Natural killer cell (primary cell): ENCODE data around the gene OBSCN. TPM values are rescaled to one million over a fixed set of nuclear protein-coding genes. Genes with fewer than 3 reads are reported as not detected.

Experiments
- ATAC-seq, 3 donors: fragments of 150-1000 bp in 2 of 3; fragments of 200-7000 bp in 1 of 3; cut with Tn5 transposase; 1 replicate in 1 of 3; 2 replicates in 2 of 3; pipeline ENCODE4 v1.10.0; 2021; ENCODE audit warnings: mild to moderate bottlenecking in 2 of 3, moderate library complexity in 2 of 3
- DNase-seq, 2 donors: peaks; one replicate each; pipeline versions ENCODE4 v3.0.0 to v3.0.0-alpha.2; 2013 to 2021; ENCODE audit warnings: mixed read lengths in 1 of 2
- H3K27ac ChIP-seq: one replicate; pipeline ENCODE4 v1.5.1; 2013; ENCODE audit warnings: mild to moderate bottlenecking, low read length
- H3K27me3 ChIP-seq: one replicate; pipeline ENCODE4 v1.6.1; 2013; ENCODE audit warnings: low read length; ENCODE audit not compliant: control insufficient read depth, insufficient read depth
- H3K36me3 ChIP-seq: one replicate; pipeline ENCODE4 v1.6.1; 2013; ENCODE audit warnings: low read length; ENCODE audit not compliant: control insufficient read depth, insufficient read depth
- H3K4me1 ChIP-seq: one replicate; pipeline ENCODE4 v1.6.1; 2013; ENCODE audit warnings: low read length; ENCODE audit not compliant: control insufficient read depth, insufficient read depth
- H3K4me3 ChIP-seq: one replicate; pipeline ENCODE4 v1.5.1; 2013; ENCODE audit warnings: low read length
- H3K9me3 ChIP-seq: one replicate; pipeline ENCODE4 v1.6.1; 2013; ENCODE audit warnings: low read length; ENCODE audit not compliant: control insufficient read depth, insufficient read depth
- H3K27ac Mint-ChIP-seq, 2 donors: one replicate each; pipeline ENCODE4 v1.8.0; 2022; ENCODE audit warnings: mild to moderate bottlenecking in 2 of 2, mixed read lengths in 2 of 2, moderate library complexity in 1 of 2
- H3K27me3 Mint-ChIP-seq, 2 donors: one replicate each; pipeline ENCODE4 v1.8.0; 2022; ENCODE audit warnings: low read depth in 2 of 2, mixed read lengths in 2 of 2
- H3K36me3 Mint-ChIP-seq: one replicate; pipeline ENCODE4 v1.8.0; 2022; ENCODE audit warnings: mixed read lengths
- H3K4me1 Mint-ChIP-seq, 2 donors: one replicate each; pipeline ENCODE4 v1.8.0; 2022; ENCODE audit warnings: mixed read lengths in 2 of 2
- H3K4me3 Mint-ChIP-seq: one replicate; pipeline ENCODE4 v1.8.0; 2022; ENCODE audit warnings: mild to moderate bottlenecking, moderate library complexity, mixed read lengths
- H3K9me3 Mint-ChIP-seq, 2 donors: one replicate each; pipeline ENCODE4 v1.8.0; 2022; ENCODE audit warnings: mixed read lengths in 2 of 2
- CTCF ChIP-seq: fragments of 200-600 bp; IDR thresholded peaks from one replicate; pipeline ENCODE4 v1.8.0; 2022; ENCODE audit warnings: antibody characterized with exemption
- WGBS: methylation state at CpG from one replicate; pipeline ENCODE4 v1.1.7; 2013; ENCODE audit warnings: missing lambda C conversion rate; ENCODE audit not compliant: insufficient coverage; 5-methylcytosine and 5-hydroxymethylcytosine counted together
- intact Hi-C: fragments of 100-400 bp; cut with micrococcal nuclease; formaldehyde crosslinking; loops from one replicate; pipeline ENCODE4 v1.14.2; 2022
- total RNA-seq, 4 donors: library from RNA; stranded (reverse); fragments of 120-200 nt in 1 of 4; gene quantifications; one replicate each; pipeline versions ENCODE4 v1.2.3 to v1.2.4, GENCODE V29; 2013 to 2022

OBSCN gene
- total RNA-seq, 3 donors from 2014 or later (not counting 1 experiment from before 2014, with no cell fraction given), result 9.6 to 30.0 (median 14.3) TPM

DNA sequence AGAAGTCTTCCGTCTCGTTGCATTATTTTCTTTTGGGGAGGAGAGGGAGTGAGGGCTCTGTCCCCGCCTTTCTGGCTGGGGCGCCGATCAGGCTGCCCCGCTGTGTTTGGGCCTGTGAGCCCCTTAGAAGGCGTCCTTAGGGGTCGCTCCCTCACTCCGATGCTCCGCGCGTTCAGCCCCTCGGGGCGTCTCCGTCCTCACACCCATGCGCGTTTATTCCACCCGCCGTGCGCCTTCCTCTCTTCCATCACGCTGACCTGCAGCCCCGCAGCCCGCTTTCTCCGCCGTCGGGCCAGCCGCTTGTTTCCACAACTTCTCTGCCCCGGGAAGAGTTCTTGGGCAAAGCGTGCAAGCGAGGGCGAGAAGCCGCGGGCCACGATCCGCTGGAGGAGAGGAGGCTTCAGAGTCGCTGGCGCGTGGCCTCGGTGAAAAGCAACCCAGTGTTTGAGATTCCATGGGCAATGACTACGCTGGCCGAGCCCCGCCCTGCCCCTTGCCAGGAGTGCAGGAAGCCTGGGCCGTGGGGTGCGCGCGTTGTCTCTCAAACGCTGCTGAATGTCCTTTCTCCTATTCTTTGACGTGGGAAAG, 171.1 kb downstream of the OBSCN start:
- DNase-seq (no peak), ATAC-seq (no peak)
- 3% methylated on average over 48 of the region's 48 CpGs for WGBS

GRCh38 chr1:228379666-228380065, 171.8 kb downstream of the OBSCN start:
- no peak for TF ChIP-seq CTCF
- H3K4me1 ChIP-seq, result peaks cover 11% of the 10 kb centered on the region
- Mint-ChIP-seq H3K27ac (no peak overlapping the region), H3K9me3 (no peaks in the 10 kb centered on the region), H3K27me3 (peaks cover 0 to 20% of the 10 kb centered on the region in 2 donors), H3K4me1 (peaks cover 6 to 7% of the 10 kb centered on the region in 2 donors), H3K4me3 (peak overlapping the region; percentile 6), H3K36me3 (no peaks in the 10 kb centered on the region)
- ATAC-seq (no peak), DNase-seq (no peak)
- 79% methylated on average over 8 of the region's 8 CpGs for WGBS
- intact Hi-C loops, result no loop called here
- H3K27ac ChIP-seq, result no peak overlapping the region
- H3K27me3 ChIP-seq, result peaks cover 10% of the 10 kb centered on the region
- H3K9me3 ChIP-seq, result no peaks in the 10 kb centered on the region
- H3K36me3 ChIP-seq, result no peaks in the 10 kb centered on the region
- H3K4me3 ChIP-seq, result no peak overlapping the region

More for the DNA sequence above, 171.1 kb downstream of the OBSCN start:
- H3K4me3 Mint-ChIP-seq, result peak overlapping the region; percentile 84
- no peak overlapping the region for H3K4me3 ChIP-seq
- no peaks in the 10 kb centered on the region for H3K9me3 ChIP-seq
- peaks cover 0 to 20% of the 10 kb centered on the region in 2 donors for H3K27me3 Mint-ChIP-seq
- TF ChIP-seq CTCF, result no peak
- peaks cover 11% of the 10 kb centered on the region for H3K4me1 ChIP-seq
- no peak overlapping the region for H3K27ac Mint-ChIP-seq
- H3K4me1 Mint-ChIP-seq, result peaks cover 6 to 7% of the 10 kb centered on the region in 2 donors
- H3K36me3 Mint-ChIP-seq, result no peaks in the 10 kb centered on the region
- intact Hi-C loops, result no loop called here
- no peak overlapping the region for H3K27ac ChIP-seq
- H3K36me3 ChIP-seq, result no peaks in the 10 kb centered on the region
- no peaks in the 10 kb centered on the region for H3K9me3 Mint-ChIP-seq
- peaks cover 10% of the 10 kb centered on the region for H3K27me3 ChIP-seq

GRCh38 chr1:228381356-228381755, 173.5 kb downstream of the OBSCN start:
- Mint-ChIP-seq H3K27me3 (peaks cover 0 to 19% of the 10 kb centered on the region in 2 donors), H3K27ac (no peak overlapping the region), H3K4me3 (no peak overlapping the region), H3K4me1 (peaks cover 6 to 7% of the 10 kb centered on the region in 2 donors), H3K9me3 (no peaks in the 10 kb centered on the region), H3K36me3 (no peaks in the 10 kb centered on the region)
- TF ChIP-seq CTCF, result no peak
- intact Hi-C loops, result no loop called here
- Histone ChIP-seq H3K27me3 (peaks cover 10% of the 10 kb centered on the region), H3K4me3 (no peak overlapping the region), H3K9me3 (no peaks in the 10 kb centered on the region), H3K4me1 (peaks cover 11% of the 10 kb centered on the region), H3K36me3 (no peaks in the 10 kb centered on the region), H3K27ac (no peak overlapping the region)
- 95% methylated on average over 2 of the region's 2 CpGs for WGBS
- DNase-seq (no peak), ATAC-seq (no peak)

GRCh38 chr1:228383773-228384172, 175.9 kb downstream of the OBSCN start:
- no peak overlapping the region for H3K4me3 ChIP-seq
- no peak for TF ChIP-seq CTCF
- H3K36me3 Mint-ChIP-seq, result no peaks in the 10 kb centered on the region
- H3K4me3 Mint-ChIP-seq, result no peak overlapping the region
- peaks cover 0 to 12% of the 10 kb centered on the region in 2 donors for H3K27me3 Mint-ChIP-seq
- H3K4me1 ChIP-seq, result peaks cover 6% of the 10 kb centered on the region
- no peaks in the 10 kb centered on the region for H3K9me3 ChIP-seq
- no peaks in the 10 kb centered on the region for H3K36me3 ChIP-seq
- H3K27me3 ChIP-seq, result peaks cover 8% of the 10 kb centered on the region
- DNase-seq (no peak), ATAC-seq (no peak)
- no CpG with 5 or more reads among the region's 2 CpGs for WGBS
- intact Hi-C loops, result no loop called here
- no peak overlapping the region for H3K27ac Mint-ChIP-seq
- peaks cover 5% of the 10 kb centered on the region in 2 donors for H3K4me1 Mint-ChIP-seq
- no peak overlapping the region for H3K27ac ChIP-seq
- no peaks in the 10 kb centered on the region for H3K9me3 Mint-ChIP-seq
